Retina (tissue), 1 donor: ENCODE measurements around the gene LRIG2.
A peak's percentile ranks its signal among the peaks of the same experiment; 100 is the strongest.
"Not testable (repeated sequence)": the region's sequence is repeated elsewhere in the genome, so short reads cannot be mapped to it uniquely, and the experiment has no call there.

Experiments used
- DNase-seq: peaks from one replicate; pipeline ENCODE4 v3.0.0-alpha.2; 2016

Gene LRIG2

GRCh38 chr1:113072141-113072756 lies 749 bp upstream of the LRIG2 start:
- no peak for DNase-seq

- DNase-seq, result no peak
These were observed 517 bp downstream of the LRIG2 start for GRCh38 chr1:113073479-113073950.

GRCh38 chr1:113074237-113074636 lies 1.2 kb downstream of the LRIG2 start:
- no peak for DNase-seq

GRCh38 chr1:113077978-113078377 lies 5.0 kb downstream of the LRIG2 start:
- DNase-seq, result not testable (repeated sequence)

- DNase-seq, result peak; percentile 6
These were observed 13.5 kb downstream of the LRIG2 start for GRCh38 chr1:113086541-113086940.

GRCh38 chr1:113088972-113089371 lies 16.0 kb downstream of the LRIG2 start:
- no peak for DNase-seq

GRCh38 chr1:113090051-113090450 lies 17.1 kb downstream of the LRIG2 start:
- no peak for DNase-seq

GRCh38 chr1:113091988-113092594 lies 19.1 kb downstream of the LRIG2 start:
- DNase-seq, result no peak

- DNase-seq, result no peak
These were observed 21.5 kb downstream of the LRIG2 start for GRCh38 chr1:113094506-113094905.

- DNase-seq, result no peak
These were observed 22.9 kb downstream of the LRIG2 start for GRCh38 chr1:113095790-113096455.

GRCh38 chr1:113096493-113096892 lies 23.5 kb downstream of the LRIG2 start:
- DNase-seq, result no peak

- DNase-seq, result no peak
These were observed 28.6 kb downstream of the LRIG2 start for GRCh38 chr1:113101588-113101987.

- no peak for DNase-seq
These were observed 30.1 kb downstream of the LRIG2 start for GRCh38 chr1:113103048-113103447.

- DNase-seq, result no peak
These were observed 31.0 kb downstream of the LRIG2 start for GRCh38 chr1:113103977-113104376.

- DNase-seq, result no peak
These were observed 33.9 kb downstream of the LRIG2 start for GRCh38 chr1:113106910-113107309.

- DNase-seq, result no peak
These were observed 37.0 kb downstream of the LRIG2 start for GRCh38 chr1:113109908-113110554.

GRCh38 chr1:113118266-113118665 lies 45.3 kb downstream of the LRIG2 start:
- no peak for DNase-seq

GRCh38 chr1:113123737-113124136 lies 50.7 kb downstream of the LRIG2 start:
- no peak for DNase-seq

- DNase-seq, result no peak
These were observed 51.4 kb downstream of the LRIG2 start for GRCh38 chr1:113124366-113124765.

GRCh38 chr1:113125517-113125916 lies 52.5 kb downstream of the LRIG2 start:
- no peak for DNase-seq

GRCh38 chr1:113126207-113126606 lies 53.2 kb downstream of the LRIG2 start:
- no peak for DNase-seq

GRCh38 chr1:113128116-113128515 lies 55.1 kb downstream of the LRIG2 start:
- no peak for DNase-seq

GRCh38 chr1:113129529-113130185 lies 56.7 kb downstream of the LRIG2 start:
- DNase-seq, result no peak
